ENCODE data around the gene FBXO48. TPM values are rescaled to one million over a fixed set of nuclear protein-coding genes. Genes with fewer than 3 reads are reported as not detected.

FBXO48 gene
- total and polyA plus RNA-seq, 2 of the 8 experiments (the other 6 are each of a cell fraction or from before 2014, with no cell fraction given), result 1.1 to 1.5 TPM

DNA sequence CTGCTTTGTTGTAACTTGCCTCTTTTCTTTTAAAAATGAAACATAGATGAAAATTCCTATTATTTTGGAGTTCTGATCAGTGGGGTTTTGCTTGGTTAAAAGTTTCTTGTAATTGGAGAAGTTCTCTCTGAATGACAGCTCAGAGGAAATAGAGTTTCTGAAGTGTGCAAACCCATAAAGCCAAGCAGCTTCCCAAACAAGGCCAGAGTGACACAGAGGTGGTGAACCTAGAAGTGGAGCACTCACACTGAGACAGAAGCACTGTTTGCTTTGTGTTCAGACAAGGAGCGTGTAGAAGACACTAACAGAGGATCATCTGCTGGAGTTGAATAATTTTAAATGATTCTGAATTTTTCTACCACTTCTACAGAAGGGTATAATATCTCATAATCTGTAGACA is 49.2 kb downstream of the FBXO48 start (continued):
- TF ChIP-seq, protein P1, sequence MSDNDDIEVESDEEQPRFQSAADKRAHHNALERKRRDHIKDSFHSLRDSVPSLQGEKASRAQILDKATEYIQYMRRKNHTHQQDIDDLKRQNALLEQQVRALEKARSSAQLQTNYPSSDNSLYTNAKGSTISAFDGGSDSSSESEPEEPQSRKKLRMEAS (IDR thresholded peaks at IDR 0.05), result no peak
- TF ChIP-seq POLR2A (IDR thresholded peaks at IDR 0.05; ENCODE audit: control extremely low read depth in 1 of 2, low read depth in 2 of 2, low read length in 2 of 2), result no peak
